ENCODE data around the gene SETDB2.

SETDB2 gene

GRCh38 chr13:49428041-49428763, 15.9 kb upstream of the SETDB2 start:
- no peak overlapping the region for H3K4me3 ChIP-seq (ENCODE audit: low read depth, low read length)

DNA sequence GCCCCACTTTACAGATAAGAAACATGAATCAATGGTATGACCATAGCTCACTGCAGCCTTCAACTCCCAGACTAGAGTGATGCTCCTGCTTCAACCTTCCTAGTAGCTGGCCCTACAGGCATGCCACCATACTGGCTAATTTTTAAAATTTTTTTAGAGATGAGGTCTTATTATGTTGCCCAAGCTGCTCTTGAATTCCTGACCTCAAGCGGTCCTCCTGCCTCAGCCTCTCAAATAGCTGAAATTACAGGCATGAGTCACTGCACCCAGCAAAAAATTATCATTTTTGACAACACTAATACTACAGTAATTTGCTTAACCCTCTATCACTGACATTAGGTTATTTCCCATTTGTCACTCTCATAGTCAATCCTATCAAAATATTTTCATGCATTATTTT, 15.0 kb upstream of the SETDB2 start:
- no peak for DNase-seq (ENCODE audit: low read depth)

More at GRCh38 chr13:49428041-49428763, 15.9 kb upstream of the SETDB2 start:
- DNase-seq (ENCODE audit: low read depth), result no peak

DNA sequence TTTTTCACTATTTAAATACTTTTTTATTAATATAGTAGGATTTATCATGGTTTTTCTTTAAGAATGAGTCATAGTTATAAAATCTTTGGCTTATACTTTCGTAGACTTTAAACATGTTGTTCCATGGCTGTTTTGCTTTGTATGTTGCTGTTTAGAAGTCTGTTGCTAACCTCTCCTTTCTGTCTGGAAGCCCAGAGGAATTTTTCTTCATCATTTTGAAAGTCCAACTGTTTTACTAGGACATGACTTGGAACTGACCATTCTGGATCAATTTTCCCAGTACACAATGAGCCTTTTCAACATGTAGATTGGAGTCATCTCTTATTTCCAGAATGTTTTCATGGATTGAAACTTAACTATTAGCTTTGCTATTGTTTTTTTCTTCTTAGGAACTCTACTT, 8.1 kb upstream of the SETDB2 start:
- no peak overlapping the region for H3K4me3 ChIP-seq (ENCODE audit: low read depth, low read length)
- DNase-seq (ENCODE audit: low read depth), result no peak

More for the DNA sequence above, 15.0 kb upstream of the SETDB2 start:
- H3K4me3 ChIP-seq (ENCODE audit: low read depth, low read length), result no peak overlapping the region

- DNase-seq (ENCODE audit: low read depth), result no peak
- H3K4me3 ChIP-seq (ENCODE audit: low read depth, low read length), result no peak overlapping the region
These were observed 7.2 kb upstream of the SETDB2 start for GRCh38 chr13:49436890-49437289.

DNA sequence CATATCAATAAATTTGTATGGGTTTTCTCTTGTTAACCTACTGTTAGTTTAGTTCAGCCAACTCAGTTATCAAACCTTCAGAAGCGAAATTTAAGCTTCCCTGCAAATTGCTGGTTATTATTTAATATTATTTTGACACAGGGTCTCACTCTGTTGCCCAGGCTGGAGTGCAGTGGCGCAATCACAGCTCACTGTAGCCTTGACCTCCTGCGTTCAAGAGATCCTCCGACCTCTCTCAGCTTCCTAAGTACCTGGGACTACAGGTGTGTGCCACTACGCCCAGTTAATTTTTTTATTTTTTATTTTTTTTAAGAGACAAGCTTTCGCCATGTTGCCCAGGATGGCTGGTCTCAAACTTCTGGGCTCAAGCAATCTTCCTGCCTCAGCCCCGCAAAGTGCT, 6.4 kb upstream of the SETDB2 start:
- no peak for DNase-seq (ENCODE audit: low read depth)

GRCh38 chr13:49439609-49440008, 4.5 kb upstream of the SETDB2 start:
- DNase-seq (ENCODE audit: low read depth), result no peak

More for the DNA sequence above, 6.4 kb upstream of the SETDB2 start:
- H3K4me3 ChIP-seq (ENCODE audit: low read depth, low read length), result no peak overlapping the region

DNA sequence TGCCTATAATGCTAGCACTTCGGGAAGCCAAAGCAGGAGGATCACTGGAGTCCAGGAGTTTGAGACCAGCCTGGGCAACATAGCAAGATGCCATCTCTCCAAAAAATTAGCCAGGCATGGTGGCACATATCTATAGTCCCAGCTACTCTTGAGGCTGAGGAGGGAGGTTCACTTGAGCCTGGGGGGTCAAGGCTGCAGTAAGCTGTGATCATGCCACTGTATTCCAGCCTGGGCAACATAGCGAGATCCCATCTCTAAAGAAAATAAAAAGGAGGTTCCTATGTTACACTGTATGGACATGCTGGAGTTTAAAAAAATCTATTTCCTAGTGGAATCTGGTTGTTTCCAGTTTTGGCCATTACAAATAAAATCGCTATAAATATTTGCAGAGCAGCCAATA, 2.8 kb upstream of the SETDB2 start:
- no peak overlapping the region for H3K4me3 ChIP-seq (ENCODE audit: low read depth, low read length)

More at GRCh38 chr13:49439609-49440008, 4.5 kb upstream of the SETDB2 start:
- H3K4me3 ChIP-seq (ENCODE audit: low read depth, low read length), result no peak overlapping the region

GRCh38 chr13:49441846-49442245, 2.2 kb upstream of the SETDB2 start:
- H3K4me3 ChIP-seq (ENCODE audit: low read depth, low read length), result no peak overlapping the region
- no peak for DNase-seq (ENCODE audit: low read depth)

More for the DNA sequence above, 2.8 kb upstream of the SETDB2 start:
- no peak for DNase-seq (ENCODE audit: low read depth)

DNA sequence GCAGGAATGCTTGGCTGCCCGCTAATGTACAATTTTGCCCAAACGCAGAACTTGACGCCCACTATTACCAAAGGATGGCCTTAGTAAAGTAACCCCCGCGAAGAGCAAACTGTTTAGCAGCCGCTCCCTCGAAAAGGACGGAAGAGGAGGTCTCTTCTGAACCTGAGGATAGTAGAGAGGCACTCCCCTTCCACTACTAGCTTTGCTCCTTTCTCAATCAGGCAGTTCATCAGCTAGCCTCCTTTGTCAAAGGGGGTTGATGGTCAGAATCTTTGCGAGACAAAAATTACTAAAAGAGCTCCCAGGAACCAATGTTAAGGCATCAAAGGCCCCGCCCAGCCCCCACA, 744 bp upstream of the SETDB2 start:
- H3K4me3 ChIP-seq (ENCODE audit: low read depth, low read length), result peak overlapping the region; percentile 59
- no peak for DNase-seq (ENCODE audit: low read depth)

DNA sequence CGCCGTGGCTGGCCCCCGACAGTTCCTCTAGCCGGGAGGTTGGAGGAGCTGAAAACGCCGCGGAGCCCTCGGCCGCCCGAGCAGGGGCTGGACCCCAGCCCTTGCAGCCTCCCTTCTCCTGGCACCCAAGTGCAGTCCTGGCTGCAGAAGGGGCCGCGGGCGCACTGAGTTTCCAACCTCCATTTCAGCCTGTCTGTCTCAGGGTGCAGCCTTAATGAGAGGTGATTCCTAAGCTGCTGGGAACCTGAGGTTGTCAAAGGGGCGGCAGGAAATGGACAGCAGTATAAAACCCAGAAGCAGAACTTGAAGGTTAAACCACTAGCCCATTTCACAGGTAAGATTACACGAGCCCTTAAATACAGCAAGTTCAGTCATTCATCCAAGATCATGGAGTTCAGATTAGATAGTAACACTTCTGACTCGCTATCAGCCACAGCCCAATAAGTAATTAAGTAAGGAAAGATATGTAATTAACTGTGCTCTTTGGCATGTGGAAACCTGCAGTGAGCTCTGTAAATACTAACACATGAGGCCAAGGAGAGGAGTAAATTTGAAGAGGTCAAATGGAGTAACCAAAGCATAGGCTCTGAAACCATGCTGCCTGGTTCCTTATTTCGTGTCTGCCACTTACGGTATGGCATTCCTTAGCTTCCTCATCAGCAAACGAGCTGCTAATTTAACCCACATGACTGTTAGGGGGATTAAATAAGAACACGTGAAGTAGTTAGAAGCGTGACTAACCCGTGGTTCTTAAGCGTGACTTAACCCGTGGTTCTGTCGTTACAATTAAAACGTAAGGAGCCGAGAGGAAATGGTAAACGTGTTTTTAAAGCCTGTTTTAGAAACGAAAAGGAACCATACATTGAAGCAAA, 686 bp downstream of the SETDB2 start:
- peak overlapping the region; percentile 59 for H3K4me3 ChIP-seq (ENCODE audit: low read depth, low read length)
- no peak for DNase-seq (ENCODE audit: low read depth)

GRCh38 chr13:49446473-49446872, 2.4 kb downstream of the SETDB2 start:
- H3K4me3 ChIP-seq (ENCODE audit: low read depth, low read length), result no peak overlapping the region
- no peak for DNase-seq (ENCODE audit: low read depth)

- no peak for DNase-seq (ENCODE audit: low read depth)
- H3K4me3 ChIP-seq (ENCODE audit: low read depth, low read length), result no peak overlapping the region
These were observed 4.7 kb downstream of the SETDB2 start for GRCh38 chr13:49448753-49449152.

GRCh38 chr13:49450105-49450819, 6.2 kb downstream of the SETDB2 start:
- H3K4me3 ChIP-seq (ENCODE audit: low read depth, low read length), result no peak overlapping the region
- DNase-seq (ENCODE audit: low read depth), result no peak

GRCh38 chr13:49452725-49453457, 8.8 kb downstream of the SETDB2 start:
- no peak overlapping the region for H3K4me3 ChIP-seq (ENCODE audit: low read depth, low read length)
- DNase-seq (ENCODE audit: low read depth), result no peak

- no peak for DNase-seq (ENCODE audit: low read depth)
- no peak overlapping the region for H3K4me3 ChIP-seq (ENCODE audit: low read depth, low read length)
These were observed 9.4 kb downstream of the SETDB2 start for GRCh38 chr13:49453465-49453864.

DNA sequence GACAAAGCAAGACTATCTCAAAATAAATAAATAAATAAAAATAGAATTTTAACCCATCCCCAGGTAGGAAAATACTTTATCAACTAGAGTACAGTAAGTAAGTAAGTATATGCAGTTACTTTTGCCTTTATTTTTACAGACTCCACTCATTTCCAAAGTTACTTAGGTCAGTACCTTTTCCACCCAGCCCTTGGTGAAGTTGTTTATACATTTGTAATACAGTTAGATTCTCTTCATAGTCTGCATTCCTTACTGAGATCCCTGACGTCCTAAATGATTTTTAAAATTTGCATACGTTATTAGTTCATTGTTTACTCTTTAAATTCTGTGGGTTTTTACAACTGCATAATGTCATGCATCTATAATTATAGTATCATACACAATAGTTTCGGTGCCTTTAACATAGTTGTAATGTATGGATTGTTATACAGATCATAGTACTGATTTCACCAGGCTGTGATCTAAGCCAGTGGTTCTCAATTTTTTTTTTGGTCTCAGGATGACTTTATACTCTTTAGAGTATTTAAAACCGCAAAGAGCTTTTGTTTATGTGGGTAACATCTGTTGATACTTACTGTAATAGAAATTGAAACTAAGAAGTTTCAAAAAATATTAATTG, 10.4 kb downstream of the SETDB2 start:
- no peak overlapping the region for H3K4me3 ChIP-seq (ENCODE audit: low read depth, low read length)
- no peak for DNase-seq (ENCODE audit: low read depth)

- no peak overlapping the region for H3K4me3 ChIP-seq (ENCODE audit: low read depth, low read length)
- no peak for DNase-seq (ENCODE audit: low read depth)
These were observed 10.9 kb downstream of the SETDB2 start for GRCh38 chr13:49455007-49455398.

DNA sequence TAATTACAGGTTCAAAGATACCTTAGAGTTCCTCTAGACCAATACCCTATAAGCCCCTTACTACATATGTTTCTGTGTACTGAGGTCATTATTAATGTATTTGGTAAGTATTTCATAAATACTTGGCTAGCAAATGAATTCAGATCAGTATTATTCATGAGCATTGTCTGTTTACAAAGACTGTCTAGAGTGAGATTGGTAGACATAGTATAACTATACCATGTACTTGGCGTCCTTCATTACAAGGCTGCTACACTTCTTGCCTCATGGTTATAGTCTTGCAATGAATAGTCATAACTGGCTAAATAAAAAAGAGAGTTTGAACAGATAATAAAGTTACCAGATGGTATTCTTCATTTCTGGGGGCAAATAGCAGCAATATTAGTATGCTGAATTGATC, 12.1 kb downstream of the SETDB2 start:
- H3K4me3 ChIP-seq (ENCODE audit: low read depth, low read length), result no peak overlapping the region
- DNase-seq (ENCODE audit: low read depth), result no peak

- H3K4me3 ChIP-seq (ENCODE audit: low read depth, low read length), result no peak overlapping the region
- no peak for DNase-seq (ENCODE audit: low read depth)
These were observed 13.1 kb downstream of the SETDB2 start for GRCh38 chr13:49457221-49457620.
